Astrocyte (in vitro differentiated cells and primary cell): ENCODE data around the gene DYNLRB1. TPM values are rescaled to one million over a fixed set of nuclear protein-coding genes. Genes with fewer than 3 reads are reported as not detected.

Experiments
- DNase-seq: peaks from one replicate; pipeline ENCODE4 v3.0.0-alpha.2; 2010; ENCODE audit warnings: low read depth
- FAIRE-seq: peaks from 2 replicates; lab custom pipeline; 2011; peaks lifted over from hg19 to GRCh38; lab: Jason Lieb, UNC
- H2AFZ ChIP-seq: 2 replicates; pipeline ENCODE4 v1.6.0; 2012; ENCODE audit warnings: low read depth, low read length, inconsistent platforms
- H3K27ac ChIP-seq: 2 replicates; pipeline ENCODE4 v1.5.1; 2011; ENCODE audit warnings: low read depth, low read length, inconsistent platforms
- H3K27me3 ChIP-seq: 2 replicates; pipeline ENCODE4 v1.6.0; 2011; ENCODE audit warnings: low read length, inconsistent platforms; ENCODE audit not compliant: insufficient read depth
- H3K36me3 ChIP-seq: 2 replicates; pipeline ENCODE4 v1.5.1; 2011; ENCODE audit warnings: low read length, inconsistent platforms; ENCODE audit not compliant: insufficient read depth
- H3K4me1 ChIP-seq: 2 replicates; pipeline ENCODE4 v1.5.1; 2011; ENCODE audit warnings: low read length, inconsistent platforms; ENCODE audit not compliant: insufficient read depth
- H3K4me2 ChIP-seq: 2 replicates; pipeline ENCODE4 v1.6.0; 2012; ENCODE audit warnings: low read length, inconsistent platforms
- H3K4me3 ChIP-seq: 2 replicates; pipeline ENCODE4 v1.5.1; 2011; ENCODE audit warnings: low read depth, mild to moderate bottlenecking, low read length, inconsistent platforms; ENCODE audit not compliant: insufficient read depth
- H3K79me2 ChIP-seq: 2 replicates; pipeline ENCODE4 v1.6.0; 2012; ENCODE audit warnings: mild to moderate bottlenecking, low read length, inconsistent platforms; ENCODE audit not compliant: insufficient read depth
- H3K9ac ChIP-seq: 2 replicates; pipeline ENCODE4 v1.6.0; 2012; ENCODE audit warnings: mild to moderate bottlenecking, low read length, inconsistent platforms
- H3K9me3 ChIP-seq: 2 replicates; pipeline ENCODE4 v1.5.1; 2012; ENCODE audit warnings: low read depth, mild to moderate bottlenecking, low read length, inconsistent platforms; ENCODE audit not compliant: insufficient read depth
- H4K20me1 ChIP-seq: 2 replicates; pipeline ENCODE4 v1.6.0; 2012; ENCODE audit warnings: low read length, inconsistent platforms; ENCODE audit not compliant: insufficient read depth
- H3K27ac Mint-ChIP-seq: one replicate; pipeline ENCODE4 v1.8.0; 2021; ENCODE audit warnings: mild to moderate bottlenecking, mixed read lengths; ENCODE audit not compliant: unreplicated experiment
- H3K27me3 Mint-ChIP-seq: one replicate; pipeline ENCODE4 v1.8.0; 2021; ENCODE audit warnings: low read depth, mixed read lengths; ENCODE audit not compliant: unreplicated experiment
- H3K36me3 Mint-ChIP-seq: one replicate; pipeline ENCODE4 v1.8.0; 2021; ENCODE audit warnings: low read depth, mixed read lengths; ENCODE audit not compliant: unreplicated experiment
- H3K4me1 Mint-ChIP-seq: one replicate; pipeline ENCODE4 v1.8.0; 2021; ENCODE audit warnings: low read depth, mixed read lengths; ENCODE audit not compliant: unreplicated experiment
- H3K4me3 Mint-ChIP-seq: one replicate; pipeline ENCODE4 v1.8.0; 2021; ENCODE audit warnings: mild to moderate bottlenecking, moderate library complexity, mixed read lengths; ENCODE audit not compliant: unreplicated experiment
- H3K9me3 Mint-ChIP-seq: one replicate; pipeline ENCODE4 v1.8.0; 2021; ENCODE audit warnings: mild to moderate bottlenecking, mixed read lengths; ENCODE audit not compliant: unreplicated experiment
- EZH2 ChIP-seq: IDR thresholded peaks from 2 replicates; pipeline ENCODE4 v1.6.1; 2012; ENCODE audit warnings: mild to moderate bottlenecking, low read length, inconsistent platforms; ENCODE audit not compliant: insufficient read depth
- total RNA-seq: library from RNA; stranded (reverse); gene quantifications from 2 replicates; pipeline ENCODE4 v1.2.1, GENCODE V29; 2021
- TF ChIP-seq, protein P1 (sequence below): IDR thresholded peaks from 2 replicates; pipeline ENCODE4 v1.5.1; 2011; ENCODE audit warnings: low read depth, mild to moderate bottlenecking, inconsistent platforms, low read length, moderate library complexity; ENCODE audit not compliant: insufficient read depth

DYNLRB1 gene
- total RNA-seq, 1 donor from 2014 or later, result 118 TPM

DNA sequence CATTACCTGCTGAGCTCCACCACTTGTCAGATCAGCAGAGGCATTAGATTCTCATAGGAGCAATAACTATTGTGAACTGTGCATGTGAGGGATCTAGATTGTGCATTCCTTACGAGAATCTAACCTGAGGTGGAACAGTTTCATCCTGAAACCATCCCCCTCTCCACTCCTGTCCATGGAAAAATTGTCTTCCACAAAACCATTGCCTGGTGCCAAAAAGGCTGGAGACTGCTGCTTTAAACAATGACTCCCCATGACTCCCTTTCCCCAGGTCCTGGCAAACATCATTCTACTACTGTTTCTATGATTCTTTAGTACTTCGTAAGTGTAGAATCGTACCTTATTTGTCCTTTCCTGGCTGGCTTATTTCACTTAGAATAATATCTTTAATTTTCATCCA, 9.7 kb upstream of the DYNLRB1 start:
- H3K9me3 Mint-ChIP-seq, result no peaks in the 10 kb centered on the region
- TF ChIP-seq EZH2, result no peak
- TF ChIP-seq, protein P1, sequence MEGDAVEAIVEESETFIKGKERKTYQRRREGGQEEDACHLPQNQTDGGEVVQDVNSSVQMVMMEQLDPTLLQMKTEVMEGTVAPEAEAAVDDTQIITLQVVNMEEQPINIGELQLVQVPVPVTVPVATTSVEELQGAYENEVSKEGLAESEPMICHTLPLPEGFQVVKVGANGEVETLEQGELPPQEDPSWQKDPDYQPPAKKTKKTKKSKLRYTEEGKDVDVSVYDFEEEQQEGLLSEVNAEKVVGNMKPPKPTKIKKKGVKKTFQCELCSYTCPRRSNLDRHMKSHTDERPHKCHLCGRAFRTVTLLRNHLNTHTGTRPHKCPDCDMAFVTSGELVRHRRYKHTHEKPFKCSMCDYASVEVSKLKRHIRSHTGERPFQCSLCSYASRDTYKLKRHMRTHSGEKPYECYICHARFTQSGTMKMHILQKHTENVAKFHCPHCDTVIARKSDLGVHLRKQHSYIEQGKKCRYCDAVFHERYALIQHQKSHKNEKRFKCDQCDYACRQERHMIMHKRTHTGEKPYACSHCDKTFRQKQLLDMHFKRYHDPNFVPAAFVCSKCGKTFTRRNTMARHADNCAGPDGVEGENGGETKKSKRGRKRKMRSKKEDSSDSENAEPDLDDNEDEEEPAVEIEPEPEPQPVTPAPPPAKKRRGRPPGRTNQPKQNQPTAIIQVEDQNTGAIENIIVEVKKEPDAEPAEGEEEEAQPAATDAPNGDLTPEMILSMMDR, result no peak
- peaks cover 5% of the 10 kb centered on the region for H3K4me1 Mint-ChIP-seq
- Histone ChIP-seq H3K4me1 (no peaks in the 10 kb centered on the region), H3K36me3 (peaks cover 46% of the 10 kb centered on the region), H3K9me3 (no peaks in the 10 kb centered on the region), H4K20me1 (peaks cover 15% of the 10 kb centered on the region), H3K9ac (no peak overlapping the region), H2AFZ (no peak overlapping the region), H3K79me2 (peaks cover 6% of the 10 kb centered on the region), H3K4me2 (no peak overlapping the region), H3K27me3 (no peaks in the 10 kb centered on the region), H3K27ac (no peak overlapping the region), H3K4me3 (no peak overlapping the region)
- FAIRE-seq, result no peak
- no peak for DNase-seq
- H3K36me3 Mint-ChIP-seq, result peaks cover 24% of the 10 kb centered on the region
- H3K27me3 Mint-ChIP-seq, result no peaks in the 10 kb centered on the region
- H3K4me3 Mint-ChIP-seq, result no peak overlapping the region
- no peak overlapping the region for H3K27ac Mint-ChIP-seq

DNA sequence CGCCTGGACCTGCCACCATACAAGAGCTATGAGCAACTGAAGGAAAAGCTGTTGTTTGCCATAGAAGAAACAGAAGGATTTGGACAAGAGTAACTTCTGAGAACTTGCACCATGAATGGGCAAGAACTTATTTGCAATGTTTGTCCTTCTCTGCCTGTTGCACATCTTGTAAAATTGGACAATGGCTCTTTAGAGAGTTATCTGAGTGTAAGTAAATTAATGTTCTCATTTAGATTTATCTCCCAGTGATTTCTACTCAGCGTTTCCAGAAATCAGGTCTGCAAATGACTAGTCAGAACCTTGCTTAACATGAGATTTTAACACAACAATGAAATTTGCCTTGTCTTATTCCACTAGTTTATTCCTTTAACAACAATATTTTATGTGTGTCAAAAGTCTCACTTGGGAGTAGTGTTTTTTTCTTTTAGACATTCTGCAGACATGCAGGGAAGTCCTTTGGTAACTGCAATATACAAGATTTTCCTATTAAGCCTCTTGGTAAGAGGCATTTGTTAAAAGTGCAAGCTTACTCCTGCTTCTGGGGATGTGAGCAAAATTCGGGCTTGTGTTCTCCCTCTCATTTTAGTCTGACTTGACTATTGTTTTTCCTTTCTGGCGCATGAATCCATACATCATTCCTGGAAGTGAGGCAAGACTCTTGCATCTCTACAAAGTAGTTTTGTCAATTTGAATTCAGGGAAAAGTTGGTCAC, 8.4 kb upstream of the DYNLRB1 start:
- Mint-ChIP-seq H3K9me3 (no peaks in the 10 kb centered on the region), H3K4me3 (no peak overlapping the region), H3K27me3 (no peaks in the 10 kb centered on the region), H3K27ac (no peak overlapping the region), H3K36me3 (peaks cover 18% of the 10 kb centered on the region), H3K4me1 (peaks cover 5% of the 10 kb centered on the region)
- H3K36me3 ChIP-seq, result peaks cover 41% of the 10 kb centered on the region
- no peak overlapping the region for H3K9ac ChIP-seq
- peaks cover 2% of the 10 kb centered on the region for H3K79me2 ChIP-seq
- TF ChIP-seq EZH2, result no peak
- TF ChIP-seq, protein P1, result no peak
- no peak overlapping the region for H3K4me3 ChIP-seq
- H3K27ac ChIP-seq, result no peak overlapping the region
- DNase-seq (no peak), FAIRE-seq (no peak)
- no peaks in the 10 kb centered on the region for H3K27me3 ChIP-seq
- H2AFZ ChIP-seq, result no peak overlapping the region
- H3K9me3 ChIP-seq, result no peaks in the 10 kb centered on the region
- peaks cover 15% of the 10 kb centered on the region for H4K20me1 ChIP-seq
- H3K4me2 ChIP-seq, result no peak overlapping the region
- no peaks in the 10 kb centered on the region for H3K4me1 ChIP-seq

DNA sequence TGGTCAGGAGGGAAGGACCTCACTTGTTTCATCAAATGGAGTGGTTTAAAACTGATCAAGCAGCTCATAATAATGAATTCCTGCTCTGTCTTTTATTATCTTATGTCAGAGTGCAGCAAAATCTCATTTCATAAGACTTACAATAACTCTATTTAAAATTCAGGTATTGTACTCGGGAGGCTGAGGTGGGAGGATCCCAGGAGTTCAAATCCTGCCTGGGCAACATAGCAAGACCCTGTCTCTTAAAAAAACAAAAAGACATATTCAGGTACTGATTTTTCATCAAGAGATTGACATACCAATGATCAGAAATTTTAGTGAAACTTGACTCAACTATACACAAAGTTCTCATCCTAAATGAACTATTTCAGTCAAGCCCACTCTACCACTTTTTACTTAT, 5.6 kb upstream of the DYNLRB1 start:
- Histone ChIP-seq H2AFZ (no peak overlapping the region), H3K4me3 (no peak overlapping the region)

More for the DNA sequence above, 5.6 kb upstream of the DYNLRB1 start:
- peaks cover 34% of the 10 kb centered on the region for H3K36me3 ChIP-seq
- DNase-seq (no peak), FAIRE-seq (no peak)
- no peak overlapping the region for H3K27ac Mint-ChIP-seq
- peaks cover 10% of the 10 kb centered on the region for H3K4me1 ChIP-seq
- TF ChIP-seq, protein P1, result no peak
- no peak for TF ChIP-seq EZH2
- no peak overlapping the region for H3K27ac ChIP-seq
- H3K4me1 Mint-ChIP-seq, result peaks cover 8% of the 10 kb centered on the region
- H4K20me1 ChIP-seq, result peaks cover 19% of the 10 kb centered on the region
- H3K36me3 Mint-ChIP-seq, result peaks cover 13% of the 10 kb centered on the region
- H3K9ac ChIP-seq, result no peak overlapping the region
- H3K79me2 ChIP-seq, result no peaks in the 10 kb centered on the region
- no peaks in the 10 kb centered on the region for H3K9me3 Mint-ChIP-seq
- H3K27me3 Mint-ChIP-seq, result no peaks in the 10 kb centered on the region
- H3K9me3 ChIP-seq, result no peaks in the 10 kb centered on the region
- H3K4me3 Mint-ChIP-seq, result no peak overlapping the region
- no peaks in the 10 kb centered on the region for H3K27me3 ChIP-seq
- no peak overlapping the region for H3K4me2 ChIP-seq
